WTC11 (cell line): ENCODE results near the gene DCAF6. TPM values are rescaled to one million over a fixed set of nuclear protein-coding genes. Genes with fewer than 3 reads are reported as not detected.

Experiments
- ATAC-seq: fragments of 200-7000 bp; cut with Tn5 transposase; 2 replicates; pipeline ENCODE4 v1.10.0; 2021; ENCODE audit warnings: mild to moderate bottlenecking, moderate library complexity
- CTCF ChIA-PET: fragments of 300-600 bp; sonication (Branson Sonifier 250); formaldehyde crosslinking; loops from one replicate; lab custom pipeline; 2021; ENCODE audit warnings: antibody characterized with exemption; lab: Charles Lee
- POLR2A ChIA-PET: fragments of 350-600 bp; sonication (Branson Sonifier 250); formaldehyde crosslinking; loops from one replicate; lab custom pipeline; 2021; ENCODE audit warnings: antibody characterized with exemption; lab: Charles Lee
- DNase-seq: peaks from one replicate; pipeline ENCODE4 v3.0.0; 2021; ENCODE audit warnings: low spot score
- H3K27ac Mint-ChIP-seq: 2 replicates; pipeline ENCODE4 v1.8.0; 2021; ENCODE audit warnings: mixed read lengths
- H3K27me3 Mint-ChIP-seq: 2 replicates; pipeline ENCODE4 v1.8.0; 2021; ENCODE audit warnings: low read depth, mild to moderate bottlenecking, moderate library complexity, mixed read lengths
- H3K36me3 Mint-ChIP-seq: 2 replicates; pipeline ENCODE4 v1.8.0; 2021; ENCODE audit warnings: mixed read lengths
- H3K4me1 Mint-ChIP-seq: 2 replicates; pipeline ENCODE4 v1.8.0; 2022; ENCODE audit warnings: mixed read lengths
- H3K4me3 Mint-ChIP-seq: 2 replicates; pipeline ENCODE4 v1.8.0; 2021; ENCODE audit warnings: mild to moderate bottlenecking, moderate library complexity, mixed read lengths
- H3K9me3 Mint-ChIP-seq: 2 replicates; pipeline ENCODE4 v1.8.0; 2021; ENCODE audit warnings: mixed read lengths
- CREM ChIP-seq: sonication (generic); formaldehyde crosslinking; IDR thresholded peaks from 2 replicates; pipeline ENCODE4 v1.8.1; 2022; ENCODE audit warnings: mild to moderate bottlenecking, missing genetic modification reagents, moderate library complexity
- HMGXB4 ChIP-seq: sonication (generic); formaldehyde crosslinking; IDR thresholded peaks from 2 replicates; pipeline ENCODE4 v1.8.1; 2023; ENCODE audit warnings: mild to moderate bottlenecking, moderate library complexity, missing genetic modification reagents
- KAT7 ChIP-seq: sonication (generic); formaldehyde crosslinking; IDR thresholded peaks from 2 replicates; pipeline ENCODE4 v1.8.1; 2023; ENCODE audit warnings: missing genetic modification reagents, mild to moderate bottlenecking, borderline replicate concordance
- MYBL2 ChIP-seq: sonication (generic); formaldehyde crosslinking; IDR thresholded peaks from 2 replicates; pipeline ENCODE4 v1.8.1; 2023; ENCODE audit warnings: mild to moderate bottlenecking, moderate library complexity, missing genetic modification reagents
- RELA ChIP-seq: sonication (generic); formaldehyde crosslinking; IDR thresholded peaks from 2 replicates; pipeline ENCODE4 v1.8.1; 2022; ENCODE audit warnings: missing genetic modification reagents, mild to moderate bottlenecking, borderline replicate concordance
- TEAD4 ChIP-seq: sonication (generic); formaldehyde crosslinking; IDR thresholded peaks from 2 replicates; pipeline ENCODE4 v1.8.0; 2022; ENCODE audit warnings: mild to moderate bottlenecking, missing genetic modification reagents
- ZNF138 ChIP-seq: sonication (generic); formaldehyde crosslinking; conservative IDR thresholded peaks from 2 replicates; pipeline ENCODE4 v1.8.1; 2022; ENCODE audit warnings: mild to moderate bottlenecking, moderate library complexity, missing genetic modification reagents
- ZNF281 ChIP-seq: sonication (generic); formaldehyde crosslinking; IDR thresholded peaks from 2 replicates; pipeline ENCODE4 v1.8.0; 2023; ENCODE audit warnings: mild to moderate bottlenecking, missing genetic modification reagents
- total RNA-seq: library from RNA; stranded (reverse); gene quantifications from 3 replicates; pipeline ENCODE4 v1.2.3, GENCODE V29; 2021
- TF ChIP-seq, protein P1 (sequence below): sonication (generic); formaldehyde crosslinking; IDR thresholded peaks from 2 replicates; pipeline ENCODE4 v1.8.0; 2022; ENCODE audit warnings: mild to moderate bottlenecking, missing genetic modification reagents
- TF ChIP-seq, protein P2 (sequence below): fragments of 250-450 bp; sonication (Bioruptor Pico); IDR thresholded peaks from 2 replicates; pipeline ENCODE4 v1.9.0; 2021; ENCODE audit warnings: mild to moderate bottlenecking
- TF ChIP-seq, protein P3 (sequence below): sonication (generic); formaldehyde crosslinking; IDR thresholded peaks from 2 replicates; pipeline ENCODE4 v1.8.1; 2022; ENCODE audit warnings: low read depth, mild to moderate bottlenecking, moderate library complexity, missing genetic modification reagents, borderline replicate concordance
- TF ChIP-seq, protein P4 (sequence below): fragments of 250-450 bp; sonication (Bioruptor Pico); IDR thresholded peaks from 2 replicates; pipeline ENCODE4 v1.9.0; 2021; ENCODE audit warnings: mild to moderate bottlenecking, borderline replicate concordance

The DCAF6 gene
- total RNA-seq, 1 experiment from 2014 or later: 13.5 TPM

- H3K27me3 Mint-ChIP-seq: no peaks in the 10 kb centered on the region
- peaks cover 6% of the 10 kb centered on the region for H3K4me1 Mint-ChIP-seq
- ChIA-PET POLR2A (no interaction called here), CTCF (interaction anchor here (1.8 kb wide), 1 partner anchor 149 kb away, joined by 5 read pairs; no protein-coding TSS in a partner anchor)
- no peak overlapping the region for H3K4me3 Mint-ChIP-seq
- H3K9me3 Mint-ChIP-seq: no peaks in the 10 kb centered on the region
- H3K36me3 Mint-ChIP-seq: no peaks in the 10 kb centered on the region
- DNase-seq (no peak), ATAC-seq (no peak)
- H3K27ac Mint-ChIP-seq: no peak overlapping the region
- TF ChIP-seq TEAD4 (CRISPR knock-in tag) (no peak), MYBL2 (CRISPR knock-in tag) (no peak), RELA (CRISPR knock-in tag) (no peak), KAT7 (CRISPR knock-in tag) (no peak), ZNF138 (CRISPR knock-in tag) (no peak), HMGXB4 (CRISPR knock-in tag) (no peak), ZNF281 (CRISPR knock-in tag) (no peak), CREM (CRISPR knock-in tag) (no peak)
- TF ChIP-seq, protein P1, sequence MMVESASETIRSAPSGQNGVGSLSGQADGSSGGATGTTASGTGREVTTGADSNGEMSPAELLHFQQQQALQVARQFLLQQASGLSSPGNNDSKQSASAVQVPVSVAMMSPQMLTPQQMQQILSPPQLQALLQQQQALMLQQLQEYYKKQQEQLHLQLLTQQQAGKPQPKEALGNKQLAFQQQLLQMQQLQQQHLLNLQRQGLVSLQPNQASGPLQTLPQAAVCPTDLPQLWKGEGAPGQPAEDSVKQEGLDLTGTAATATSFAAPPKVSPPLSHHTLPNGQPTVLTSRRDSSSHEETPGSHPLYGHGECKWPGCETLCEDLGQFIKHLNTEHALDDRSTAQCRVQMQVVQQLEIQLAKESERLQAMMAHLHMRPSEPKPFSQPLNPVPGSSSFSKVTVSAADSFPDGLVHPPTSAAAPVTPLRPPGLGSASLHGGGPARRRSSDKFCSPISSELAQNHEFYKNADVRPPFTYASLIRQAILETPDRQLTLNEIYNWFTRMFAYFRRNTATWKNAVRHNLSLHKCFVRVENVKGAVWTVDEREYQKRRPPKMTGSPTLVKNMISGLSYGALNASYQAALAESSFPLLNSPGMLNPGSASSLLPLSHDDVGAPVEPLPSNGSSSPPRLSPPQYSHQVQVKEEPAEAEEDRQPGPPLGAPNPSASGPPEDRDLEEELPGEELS (CRISPR knock-in tag): no peak
- TF ChIP-seq, protein P2, sequence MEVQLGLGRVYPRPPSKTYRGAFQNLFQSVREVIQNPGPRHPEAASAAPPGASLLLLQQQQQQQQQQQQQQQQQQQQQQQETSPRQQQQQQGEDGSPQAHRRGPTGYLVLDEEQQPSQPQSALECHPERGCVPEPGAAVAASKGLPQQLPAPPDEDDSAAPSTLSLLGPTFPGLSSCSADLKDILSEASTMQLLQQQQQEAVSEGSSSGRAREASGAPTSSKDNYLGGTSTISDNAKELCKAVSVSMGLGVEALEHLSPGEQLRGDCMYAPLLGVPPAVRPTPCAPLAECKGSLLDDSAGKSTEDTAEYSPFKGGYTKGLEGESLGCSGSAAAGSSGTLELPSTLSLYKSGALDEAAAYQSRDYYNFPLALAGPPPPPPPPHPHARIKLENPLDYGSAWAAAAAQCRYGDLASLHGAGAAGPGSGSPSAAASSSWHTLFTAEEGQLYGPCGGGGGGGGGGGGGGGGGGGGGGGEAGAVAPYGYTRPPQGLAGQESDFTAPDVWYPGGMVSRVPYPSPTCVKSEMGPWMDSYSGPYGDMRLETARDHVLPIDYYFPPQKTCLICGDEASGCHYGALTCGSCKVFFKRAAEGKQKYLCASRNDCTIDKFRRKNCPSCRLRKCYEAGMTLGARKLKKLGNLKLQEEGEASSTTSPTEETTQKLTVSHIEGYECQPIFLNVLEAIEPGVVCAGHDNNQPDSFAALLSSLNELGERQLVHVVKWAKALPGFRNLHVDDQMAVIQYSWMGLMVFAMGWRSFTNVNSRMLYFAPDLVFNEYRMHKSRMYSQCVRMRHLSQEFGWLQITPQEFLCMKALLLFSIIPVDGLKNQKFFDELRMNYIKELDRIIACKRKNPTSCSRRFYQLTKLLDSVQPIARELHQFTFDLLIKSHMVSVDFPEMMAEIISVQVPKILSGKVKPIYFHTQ (CRISPR knock-in tag): no peak
- TF ChIP-seq, protein P3, sequence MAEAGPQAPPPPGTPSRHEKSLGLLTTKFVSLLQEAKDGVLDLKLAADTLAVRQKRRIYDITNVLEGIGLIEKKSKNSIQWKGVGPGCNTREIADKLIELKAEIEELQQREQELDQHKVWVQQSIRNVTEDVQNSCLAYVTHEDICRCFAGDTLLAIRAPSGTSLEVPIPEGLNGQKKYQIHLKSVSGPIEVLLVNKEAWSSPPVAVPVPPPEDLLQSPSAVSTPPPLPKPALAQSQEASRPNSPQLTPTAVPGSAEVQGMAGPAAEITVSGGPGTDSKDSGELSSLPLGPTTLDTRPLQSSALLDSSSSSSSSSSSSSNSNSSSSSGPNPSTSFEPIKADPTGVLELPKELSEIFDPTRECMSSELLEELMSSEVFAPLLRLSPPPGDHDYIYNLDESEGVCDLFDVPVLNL (CRISPR knock-in tag): no peak
- TF ChIP-seq, protein P4, sequence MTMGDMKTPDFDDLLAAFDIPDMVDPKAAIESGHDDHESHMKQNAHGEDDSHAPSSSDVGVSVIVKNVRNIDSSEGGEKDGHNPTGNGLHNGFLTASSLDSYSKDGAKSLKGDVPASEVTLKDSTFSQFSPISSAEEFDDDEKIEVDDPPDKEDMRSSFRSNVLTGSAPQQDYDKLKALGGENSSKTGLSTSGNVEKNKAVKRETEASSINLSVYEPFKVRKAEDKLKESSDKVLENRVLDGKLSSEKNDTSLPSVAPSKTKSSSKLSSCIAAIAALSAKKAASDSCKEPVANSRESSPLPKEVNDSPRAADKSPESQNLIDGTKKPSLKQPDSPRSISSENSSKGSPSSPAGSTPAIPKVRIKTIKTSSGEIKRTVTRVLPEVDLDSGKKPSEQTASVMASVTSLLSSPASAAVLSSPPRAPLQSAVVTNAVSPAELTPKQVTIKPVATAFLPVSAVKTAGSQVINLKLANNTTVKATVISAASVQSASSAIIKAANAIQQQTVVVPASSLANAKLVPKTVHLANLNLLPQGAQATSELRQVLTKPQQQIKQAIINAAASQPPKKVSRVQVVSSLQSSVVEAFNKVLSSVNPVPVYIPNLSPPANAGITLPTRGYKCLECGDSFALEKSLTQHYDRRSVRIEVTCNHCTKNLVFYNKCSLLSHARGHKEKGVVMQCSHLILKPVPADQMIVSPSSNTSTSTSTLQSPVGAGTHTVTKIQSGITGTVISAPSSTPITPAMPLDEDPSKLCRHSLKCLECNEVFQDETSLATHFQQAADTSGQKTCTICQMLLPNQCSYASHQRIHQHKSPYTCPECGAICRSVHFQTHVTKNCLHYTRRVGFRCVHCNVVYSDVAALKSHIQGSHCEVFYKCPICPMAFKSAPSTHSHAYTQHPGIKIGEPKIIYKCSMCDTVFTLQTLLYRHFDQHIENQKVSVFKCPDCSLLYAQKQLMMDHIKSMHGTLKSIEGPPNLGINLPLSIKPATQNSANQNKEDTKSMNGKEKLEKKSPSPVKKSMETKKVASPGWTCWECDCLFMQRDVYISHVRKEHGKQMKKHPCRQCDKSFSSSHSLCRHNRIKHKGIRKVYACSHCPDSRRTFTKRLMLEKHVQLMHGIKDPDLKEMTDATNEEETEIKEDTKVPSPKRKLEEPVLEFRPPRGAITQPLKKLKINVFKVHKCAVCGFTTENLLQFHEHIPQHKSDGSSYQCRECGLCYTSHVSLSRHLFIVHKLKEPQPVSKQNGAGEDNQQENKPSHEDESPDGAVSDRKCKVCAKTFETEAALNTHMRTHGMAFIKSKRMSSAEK (CRISPR knock-in tag): no peak
Observed at GRCh38 chr1:168086438-168086837, 150.0 kb downstream of the DCAF6 start.
